T-helper 22 cell (primary cell): ENCODE data around the gene CUX1.
"Not testable (repeated sequence)": the region's sequence is repeated elsewhere in the genome, so short reads cannot be mapped to it uniquely, and the experiment has no call there.

Source experiments
- DNase-seq: peaks from one replicate; pipeline ENCODE4 v3.0.0-alpha.2; 2020; ENCODE audit warnings: low read depth

Gene CUX1

DNA sequence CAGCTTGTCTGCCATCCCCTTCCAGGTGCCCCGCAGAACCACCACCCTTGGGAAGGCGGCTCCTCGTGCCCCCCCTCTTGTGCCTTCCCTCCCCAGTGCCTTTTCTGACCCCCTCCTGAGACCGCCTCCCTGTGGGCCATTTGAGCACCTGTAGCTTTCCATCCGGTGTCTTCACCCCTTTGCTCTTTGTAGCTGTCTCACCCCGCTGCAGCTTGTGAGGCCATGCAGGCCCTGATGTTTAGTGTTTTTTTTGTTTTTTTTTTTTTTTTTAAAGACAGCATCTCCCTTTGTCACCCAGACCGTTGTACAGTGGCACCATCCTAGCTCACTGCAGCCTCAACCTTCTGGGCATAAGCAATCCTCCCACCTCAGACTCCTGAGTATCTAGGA, 52.5 kb downstream of the CUX1 start:
- DNase-seq, result no peak

- no peak for DNase-seq
These were observed 53.1 kb downstream of the CUX1 start for GRCh38 chr7:101870361-101871062.

- DNase-seq, result no peak
These were observed 53.9 kb downstream of the CUX1 start for GRCh38 chr7:101871351-101871750.

DNA sequence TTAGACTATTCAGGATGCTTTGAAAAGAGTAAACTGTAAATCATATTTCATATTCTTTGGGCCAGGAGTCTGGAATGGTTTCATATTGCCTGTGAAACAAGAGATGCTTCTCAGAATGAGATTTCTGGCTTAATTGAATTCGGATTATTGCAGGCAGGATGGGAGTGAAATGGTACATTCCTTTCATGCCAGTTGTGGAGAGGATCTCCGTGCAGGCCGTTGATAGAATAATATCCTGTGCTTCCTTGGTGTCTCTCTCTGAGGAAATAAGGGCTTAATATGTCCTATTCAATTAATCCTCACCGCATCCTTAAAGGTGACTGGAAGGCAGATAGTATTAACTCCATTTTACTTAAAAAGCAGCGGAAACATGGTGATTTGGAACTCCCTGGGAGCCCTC, 56.6 kb downstream of the CUX1 start:
- DNase-seq, result no peak

GRCh38 chr7:101875283-101875846, 57.9 kb downstream of the CUX1 start:
- DNase-seq, result no peak

DNA sequence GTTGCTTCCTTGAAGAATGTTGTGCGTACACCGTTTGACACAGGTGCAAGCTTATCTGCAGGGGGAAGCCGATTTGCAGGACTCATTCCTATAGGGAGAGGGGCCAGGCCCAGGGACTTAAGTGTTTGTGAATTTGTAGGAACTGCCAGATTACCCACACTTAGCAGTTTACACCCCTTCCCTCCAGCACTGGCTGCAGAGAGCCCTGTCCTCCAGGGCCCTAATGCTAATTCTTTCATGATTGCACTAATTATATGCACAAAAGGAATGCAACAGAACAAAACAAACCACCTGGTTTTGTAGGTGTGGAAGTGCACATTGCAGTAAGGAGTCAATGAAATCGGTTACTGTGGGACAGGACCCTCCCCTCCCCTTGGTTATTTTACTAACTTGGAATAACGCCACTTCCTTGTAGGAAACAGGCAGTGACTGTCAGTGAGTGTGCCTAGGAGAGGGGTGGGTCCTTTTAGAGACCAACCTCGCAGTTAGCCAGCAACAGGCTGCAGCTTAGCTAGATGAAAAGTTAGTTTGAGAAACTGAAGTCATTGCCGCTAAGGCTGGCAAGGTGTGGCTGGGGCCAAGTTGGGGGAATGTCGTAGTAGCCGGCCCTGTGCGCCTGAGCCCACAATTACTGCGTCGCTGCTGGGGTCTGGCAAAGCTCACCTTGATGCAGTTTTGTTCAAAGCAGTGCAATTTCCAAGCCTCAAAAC, 60.6 kb downstream of the CUX1 start:
- DNase-seq, result no peak

DNA sequence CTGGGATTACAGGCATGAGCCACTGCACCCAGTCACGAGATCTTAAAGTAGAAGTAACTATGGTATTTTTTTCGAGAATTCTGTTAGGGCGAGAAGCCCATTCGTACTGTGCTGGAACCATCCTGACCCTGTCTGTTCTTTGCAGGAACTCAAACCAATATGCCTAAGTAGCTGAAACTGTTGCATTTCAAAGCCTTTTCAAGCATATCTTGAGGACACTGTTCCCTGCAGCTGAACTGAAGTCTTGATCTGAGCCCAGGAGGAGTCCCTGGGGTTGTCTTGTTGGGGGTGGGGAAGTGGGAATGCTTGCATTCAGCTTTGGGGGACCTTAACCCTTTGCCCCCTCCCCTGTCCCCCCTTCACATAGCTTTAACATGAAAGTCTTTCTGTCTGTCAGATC, 61.5 kb downstream of the CUX1 start:
- no peak for DNase-seq

GRCh38 chr7:101879565-101879964, 62.1 kb downstream of the CUX1 start:
- no peak for DNase-seq

DNA sequence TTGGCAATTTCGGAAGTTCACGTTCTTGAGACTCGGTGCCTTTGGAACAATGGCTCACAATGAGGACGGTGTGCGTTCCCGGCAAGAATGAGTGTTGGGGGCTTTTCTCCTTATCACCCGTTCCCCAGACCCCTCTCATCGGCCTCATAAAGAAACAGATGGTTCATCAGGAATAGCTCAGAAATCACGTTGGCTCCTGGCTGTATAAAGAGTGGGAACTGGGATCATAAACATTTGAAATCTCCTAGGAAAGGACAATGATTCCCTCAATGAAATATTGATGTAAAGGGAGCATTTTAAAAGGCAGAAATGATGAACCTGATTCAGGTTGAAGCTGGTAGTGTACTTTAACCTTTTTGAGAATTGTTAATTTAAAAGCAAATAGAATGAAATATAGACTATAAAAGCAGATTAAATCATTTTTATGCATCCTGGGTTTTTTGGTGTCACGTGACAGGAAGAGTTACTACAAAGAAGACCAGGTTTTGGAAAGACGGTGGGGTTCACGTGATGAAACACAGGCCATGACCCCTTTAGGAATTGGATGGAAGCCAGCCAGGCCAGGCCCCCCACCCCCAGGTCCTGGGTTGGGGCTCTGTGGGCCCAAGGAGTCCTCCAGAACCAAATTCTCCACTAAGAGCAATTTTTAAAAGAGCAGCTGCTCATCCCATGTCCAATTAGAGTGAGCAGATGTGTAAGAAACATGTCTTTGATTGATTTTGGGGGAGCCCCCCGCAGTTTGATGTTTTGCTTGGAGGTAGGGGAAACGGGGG, 63.0 kb downstream of the CUX1 start:
- no peak for DNase-seq

GRCh38 chr7:101882005-101882421, 64.6 kb downstream of the CUX1 start:
- no peak for DNase-seq

DNA sequence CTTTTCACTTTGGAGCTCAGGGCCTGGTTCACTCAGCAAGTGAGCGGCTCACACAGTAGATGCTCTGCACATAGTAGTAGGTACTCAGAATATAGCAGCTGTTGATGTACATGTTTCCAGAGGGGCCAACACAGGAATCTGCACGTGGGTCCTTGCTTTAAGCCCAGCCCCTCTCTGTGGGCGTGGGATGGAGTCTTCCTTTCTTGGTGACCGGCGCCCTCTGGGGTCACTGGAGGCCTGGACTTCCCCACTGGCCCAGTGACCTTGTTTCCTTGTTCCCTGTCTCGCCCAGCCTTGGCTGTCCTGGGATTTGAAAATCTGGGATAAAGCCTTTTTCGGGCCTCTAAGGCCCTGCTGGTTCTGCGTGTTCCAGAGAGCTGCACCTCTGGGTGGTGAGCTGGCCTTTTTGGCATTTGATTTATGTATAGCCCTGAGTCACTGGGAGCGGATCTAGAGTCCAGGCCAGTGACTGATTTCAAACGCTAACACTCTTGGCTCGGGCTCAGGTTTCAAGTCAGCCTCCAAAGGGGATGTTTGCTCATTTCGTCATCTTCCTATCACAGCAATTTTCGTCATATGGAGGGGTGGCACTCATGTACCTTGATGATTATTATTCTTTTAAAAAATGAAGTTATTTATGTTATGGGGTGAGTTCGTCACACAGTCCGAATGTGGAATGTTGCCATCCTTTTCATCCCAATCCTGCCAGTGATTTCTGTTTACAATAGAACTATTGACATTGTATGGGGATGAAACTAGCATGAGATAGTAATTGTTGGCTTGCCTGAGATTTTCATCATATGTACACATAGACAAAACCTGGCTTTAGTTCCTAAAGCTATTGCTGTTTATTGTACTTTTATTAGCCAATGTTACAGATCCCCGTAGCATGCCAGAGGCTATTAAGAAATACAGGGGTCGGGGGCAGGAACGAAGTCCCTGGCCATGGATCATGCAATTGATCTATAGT, 65.5 kb downstream of the CUX1 start:
- no peak for DNase-seq

GRCh38 chr7:101884671-101885596, 67.5 kb downstream of the CUX1 start:
- DNase-seq, result no peak

- no peak for DNase-seq
These were observed 68.2 kb downstream of the CUX1 start for GRCh38 chr7:101885597-101885955.

DNA sequence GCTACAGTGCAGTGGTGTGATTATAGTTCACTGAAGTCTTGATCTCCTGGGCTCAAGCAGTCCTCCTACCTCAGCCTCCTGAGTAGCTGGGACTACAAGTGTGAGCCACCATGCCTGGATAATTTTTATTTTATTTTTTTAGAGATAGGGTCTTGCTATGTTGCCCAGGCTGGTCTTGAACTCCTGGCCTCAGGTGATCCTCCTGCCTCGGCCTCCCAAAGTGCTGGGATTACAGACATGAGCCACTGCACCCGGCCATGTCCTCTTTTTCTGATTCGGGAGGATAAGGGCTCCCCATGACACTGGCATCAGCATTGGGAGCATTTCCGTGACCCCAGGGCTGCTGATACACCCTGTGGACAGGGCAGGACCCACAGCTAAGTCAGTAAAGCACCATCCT, 69.9 kb downstream of the CUX1 start:
- not testable (repeated sequence) for DNase-seq

DNA sequence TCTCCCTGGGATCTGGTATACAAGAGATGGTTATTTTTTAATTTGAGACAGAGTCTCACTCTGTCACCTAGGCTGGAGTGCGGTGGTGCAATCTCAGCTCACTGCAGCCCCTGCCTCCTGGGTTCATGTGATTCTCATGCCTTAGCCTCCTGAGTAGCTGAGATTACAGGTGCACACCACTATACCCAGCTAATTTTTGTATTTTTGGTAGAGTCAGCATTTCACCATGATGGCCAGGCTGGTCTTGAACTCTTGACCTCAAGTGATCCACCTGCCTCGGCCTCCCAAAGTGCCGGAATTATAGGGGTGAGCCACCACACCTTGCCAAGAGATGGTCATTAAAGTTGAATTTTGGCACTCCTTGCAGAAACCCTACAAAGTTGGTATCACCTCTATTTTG, 71.1 kb downstream of the CUX1 start:
- not testable (repeated sequence) for DNase-seq

GRCh38 chr7:101890749-101891523, 73.5 kb downstream of the CUX1 start:
- DNase-seq, result no peak

- DNase-seq, result no peak
These were observed 74.7 kb downstream of the CUX1 start for GRCh38 chr7:101891936-101892640.

DNA sequence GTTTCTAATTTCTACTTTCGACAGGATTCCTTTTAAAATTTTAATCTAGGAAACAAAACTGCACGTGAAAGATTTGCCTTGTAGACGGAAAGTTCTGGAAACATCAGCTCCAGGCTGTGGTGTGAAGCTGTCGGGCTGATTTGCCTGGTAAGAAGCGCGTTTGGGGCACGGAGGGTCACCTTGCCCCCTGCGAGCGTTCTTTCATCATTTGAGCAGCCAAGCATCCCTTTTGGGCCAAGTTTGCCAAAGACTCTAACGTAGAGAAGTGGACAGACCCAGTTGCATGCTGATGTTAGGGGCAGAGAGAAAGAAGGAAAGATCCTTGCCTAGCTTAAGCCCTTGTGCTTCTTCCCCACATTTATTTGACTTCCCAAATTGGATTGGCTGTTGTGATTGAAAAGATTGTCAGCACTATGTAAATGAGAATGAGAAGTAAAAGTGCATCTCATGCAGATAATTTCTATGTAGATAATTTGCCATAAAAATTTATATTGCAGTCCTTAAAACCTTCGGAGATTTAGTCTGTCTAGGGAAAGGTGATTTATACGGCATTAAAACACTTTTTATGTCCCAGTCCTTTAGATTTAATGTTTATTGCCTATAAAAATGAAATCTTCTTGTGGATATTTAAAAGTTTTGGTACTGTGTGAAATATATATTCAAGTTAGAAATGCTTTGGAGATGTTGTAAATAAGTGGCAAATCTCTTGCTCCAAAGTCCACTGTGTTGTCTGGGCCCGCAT, 76.1 kb downstream of the CUX1 start:
- no peak for DNase-seq
